ENCODE results near the gene TMEM151B. TPM values are rescaled to one million over a fixed set of nuclear protein-coding genes. Genes with fewer than 3 reads are reported as not detected.

The TMEM151B gene
- total and polyA plus RNA-seq, 9 of the 15 experiments (the other 6 are each of a cell fraction or from before 2014, with no cell fraction given): not detected

GRCh38 chr6:44220913-44221290 lies 49.3 kb upstream of the TMEM151B start:
- BruUV-seq (replicated peaks): no TSS peak
- peaks cover 29% of the 10 kb centered on the region for H3K79me2 ChIP-seq (ENCODE audit: control insufficient read depth, insufficient read depth, low read length)
- no peak overlapping the region for H2AFZ ChIP-seq (ENCODE audit: low read depth, low read length)
- no peak overlapping the region for H3K4me3 ChIP-seq
- no peak for FAIRE-seq
- in situ Hi-C loops (cut with MboI) (no loop called here), intact Hi-C loops (cut with micrococcal nuclease) (loop anchor here (2.0 to 10.0 kb wide), 2 partner anchors 18 to 586 kb away; partner anchors contain the start of gene MAD2L1BP)
- 78% methylated on average over 4 of the region's 4 CpGs for WGBS (ENCODE audit: insufficient coverage, low coverage, missing lambda C conversion rate)
- ChIA-PET CTCF (ENCODE audit: low intra/inter-chr PET ratio) (interaction anchor here (1.9 kb wide), 1 partner anchor 48 kb away, joined by 5 read pairs; no protein-coding TSS in a partner anchor), POLR2A (interaction anchor here (0.5 to 6.8 kb wide), 7 partner anchors 12 to 714 kb away, joined by 3 to 52 read pairs (median 9); partner anchors contain the start of gene HSP90AB1)
- H4K20me1 ChIP-seq (replicated peaks; ENCODE audit: control insufficient read depth, insufficient read depth, low read length): 0 out of 2 replicates have a peak, but pooled peaks cover under 1% of the 10 kb centered on the region
- no peak for DNase-seq (ENCODE audit: extremely low read depth in 1 of 4, low spot score in 3 of 4)
- H3K4me1 ChIP-seq (replicated peaks in 1 of 2; ENCODE audit: control insufficient read depth in 2 of 2, insufficient read depth in 2 of 2, low read length in 2 of 2): peaks cover 68 to 83% of the 10 kb centered on the region in 2 experiments
- no peaks in the 10 kb centered on the region for H3K9me1 ChIP-seq (ENCODE audit: control insufficient read depth, insufficient read depth, low read length)
- H3K9me3 ChIP-seq (replicated peaks; ENCODE audit: control insufficient read depth, insufficient read depth, low read depth, low read length): no peaks in the 10 kb centered on the region
- H3K9ac ChIP-seq (ENCODE audit: insufficient read depth in 1 of 2, low read depth in 2 of 2, low read length in 2 of 2): peak overlapping the region in 1 of 2 experiments; percentile 61; a peak in 2 of 4 replicates
- H3K36me3 ChIP-seq (ENCODE audit: control insufficient read depth, insufficient read depth, low read length): no peaks in the 10 kb centered on the region
- H3K27ac ChIP-seq (ENCODE audit: extremely low read depth, low read depth, low read length): peak overlapping the region; percentile 48; the same call in 1 of the 3 replicates
- H3K27me3 ChIP-seq (ENCODE audit: control insufficient read depth in 2 of 2, insufficient read depth in 2 of 2, low read length in 2 of 2): no peaks in the 10 kb centered on the region
- H3K4me2 ChIP-seq (ENCODE audit: insufficient read depth, low read length): 0 out of 2 replicates have a peak overlapping the region, but pooled peaks have one; percentile 22
- TF ChIP-seq ZNF121 (CRISPR knock-in tag; conservative IDR thresholded peaks at IDR 0.05) (peak; percentile 86), ZNF766 (CRISPR knock-in tag; conservative IDR thresholded peaks at IDR 0.05) (no peak), KAT7 (CRISPR knock-in tag; IDR thresholded peaks at IDR 0.05; ENCODE audit: borderline replicate concordance) (0 out of 2 replicates have a peak, but pooled peaks have one; percentile 45), KDM1A (IDR thresholded peaks at IDR 0.05) (0 out of 4 replicates have a peak, but pooled peaks of 1 of the 2 experiments have one; percentile 18)
- ATAC-seq: no peak

Measured in K562 (cell line).